Common myeloid progenitor, CD34-positive (primary cell): Measurements from ENCODE around the gene CLMP.

Source experiments
- CTCF ChIA-PET: fragments of 350-600 bp; sonication (Branson Sonifier 250); formaldehyde crosslinking; loops from one replicate; lab custom pipeline; 2021; ENCODE audit warnings: antibody characterized with exemption; lab: Charles Lee
- POLR2A ChIA-PET: fragments of 350-600 bp; sonication (Branson Sonifier 250); formaldehyde crosslinking; loops from one replicate; lab custom pipeline; 2021; ENCODE audit warnings: antibody characterized with exemption; lab: Charles Lee
- DNase-seq, 3 donors: peaks; one replicate each; pipeline versions ENCODE4 v3.0.0 to v3.0.0-alpha.2; 2013
- H3K27ac ChIP-seq, 2 experiments: 1 replicate in 1 of 2; 2 replicates in 1 of 2; pipeline ENCODE4 v1.7.0; 2013; ENCODE audit warnings: inconsistent platforms in 2 of 2, low read length in 2 of 2, mild to moderate bottlenecking in 2 of 2, low read depth in 1 of 2, moderate library complexity in 1 of 2; ENCODE audit not compliant: severe bottlenecking in 2 of 2, insufficient read depth in 1 of 2, poor library complexity in 1 of 2
- H3K27me3 ChIP-seq, 5 experiments: replicated peaks in 2 of 5; 1 replicate in 3 of 5; 2 replicates in 2 of 5; pipeline versions ENCODE4 v1.6.1 to v1.7.0; 2013; ENCODE audit warnings: low read length in 4 of 5, mild to moderate bottlenecking in 2 of 5, moderate library complexity in 2 of 5, inconsistent platforms in 1 of 5; ENCODE audit not compliant: insufficient read depth in 5 of 5, control insufficient read depth in 4 of 5
- H3K36me3 ChIP-seq, 4 experiments: 1 replicate in 2 of 4; 2 replicates in 2 of 4; pipeline versions ENCODE4 v1.6.1 to v1.7.0; 2013; ENCODE audit warnings: low read length in 3 of 4, control low read depth in 1 of 4, mild to moderate bottlenecking in 1 of 4; ENCODE audit not compliant: control insufficient read depth in 4 of 4, insufficient read depth in 4 of 4
- H3K4me1 ChIP-seq, 4 experiments: 1 replicate in 3 of 4; 2 replicates in 1 of 4; pipeline versions ENCODE4 v1.6.1 to v1.7.1; 2013; ENCODE audit warnings: low read length in 3 of 4, mild to moderate bottlenecking in 3 of 4, control low read depth in 1 of 4, inconsistent platforms in 1 of 4, moderate library complexity in 1 of 4; ENCODE audit not compliant: control insufficient read depth in 4 of 4, insufficient read depth in 4 of 4; ENCODE audit errors: control extremely low read depth in 1 of 4
- H3K4me3 ChIP-seq, 7 experiments: 1 replicate in 4 of 7; 2 replicates in 3 of 7; pipeline versions ENCODE4 v1.5.1 to v1.7.0; 2013; ENCODE audit warnings: mild to moderate bottlenecking in 7 of 7, low read length in 6 of 7, moderate library complexity in 6 of 7, inconsistent platforms in 2 of 7, low read depth in 2 of 7, control low read depth in 1 of 7; ENCODE audit not compliant: insufficient read depth in 4 of 7, control insufficient read depth in 1 of 7; ENCODE audit errors: extremely low read depth in 1 of 7
- H3K9me3 ChIP-seq, 5 experiments: 1 replicate in 4 of 5; 2 replicates in 1 of 5; pipeline versions ENCODE4 v1.6.1 to v1.7.1; 2013; ENCODE audit warnings: low read length in 4 of 5, mild to moderate bottlenecking in 2 of 5, inconsistent platforms in 1 of 5, low read depth in 1 of 5, moderate library complexity in 1 of 5; ENCODE audit not compliant: control insufficient read depth in 4 of 5, insufficient read depth in 2 of 5; ENCODE audit errors: control extremely low read depth in 1 of 5
- WGBS: methylation state at CpG from one replicate; pipeline ENCODE4 v1.1.5; 2013; ENCODE audit not compliant: insufficient coverage; 5-methylcytosine and 5-hydroxymethylcytosine counted together

Gene CLMP

GRCh38 chr11:123107945-123108495 lies 87.0 kb downstream of the CLMP start:
- Histone ChIP-seq H3K4me3 (no peak overlapping the region), H3K36me3 (no peaks in the 10 kb centered on the region), H3K4me1 (no peaks in the 10 kb centered on the region), H3K9me3 (no peaks in the 10 kb centered on the region), H3K27me3 (no peaks in the 10 kb centered on the region), H3K27ac (no peak overlapping the region)
- ChIA-PET POLR2A (interaction anchor here (0.9 kb wide), 1 partner anchor 22 kb away, joined by 4 read pairs; no protein-coding TSS in a partner anchor), CTCF (interaction anchor here (1.3 to 6.1 kb wide), 5 partner anchors 8 to 137 kb away, joined by 3 to 119 read pairs (median 4); partner anchors contain the start of gene CLMP)
- 100% methylated on average over 1 of the region's 4 CpGs for WGBS
- DNase-seq: no peak

- DNase-seq: no peak
- Histone ChIP-seq H3K27ac (no peak overlapping the region), H3K9me3 (no peaks in the 10 kb centered on the region), H3K4me1 (no peaks in the 10 kb centered on the region), H3K4me3 (no peak overlapping the region), H3K36me3 (no peaks in the 10 kb centered on the region), H3K27me3 (peaks cover 0 to under 1% (median 0%) of the 10 kb centered on the region in 5 experiments)
- ChIA-PET POLR2A (no interaction called here), CTCF (interaction anchor here (1.0 to 8.3 kb wide), 3 partner anchors 11 to 141 kb away, joined by 3 to 66 read pairs (median 4); no protein-coding TSS in a partner anchor)
- WGBS: 100% methylated on average over 3 of the region's 3 CpGs
Observed at GRCh38 chr11:123104697-123105096, 90.4 kb downstream of the CLMP start.

GRCh38 chr11:123103326-123103980 lies 91.6 kb downstream of the CLMP start:
- Histone ChIP-seq H3K4me1 (no peaks in the 10 kb centered on the region), H3K9me3 (no peaks in the 10 kb centered on the region), H3K27ac (no peak overlapping the region), H3K4me3 (no peak overlapping the region), H3K36me3 (no peaks in the 10 kb centered on the region), H3K27me3 (peaks cover 0 to 2% (median 0%) of the 10 kb centered on the region in 5 experiments)
- WGBS: 46% methylated on average over 4 of the region's 8 CpGs
- POLR2A ChIA-PET: no interaction called here
- DNase-seq: peak; percentile 53 to 79 (median 73)
- CTCF ChIA-PET: interaction anchor here (0.7 to 8.3 kb wide), 24 partner anchors 8 to 608 kb away, joined by 3 to 66 read pairs (median 4); partner anchors contain the start of gene HSPA8

- WGBS: 75% methylated on average over 5 of the region's 7 CpGs
- CTCF ChIA-PET: interaction anchor here (1.4 to 8.3 kb wide), 4 partner anchors 8 to 145 kb away, joined by 3 to 66 read pairs (median 4); no protein-coding TSS in a partner anchor
- H3K9me3 ChIP-seq: no peaks in the 10 kb centered on the region
- no peak overlapping the region for H3K27ac ChIP-seq
- peaks cover 0 to 2% (median 0%) of the 10 kb centered on the region in 5 experiments for H3K27me3 ChIP-seq
- no peaks in the 10 kb centered on the region for H3K36me3 ChIP-seq
- DNase-seq: no peak
- no peaks in the 10 kb centered on the region for H3K4me1 ChIP-seq
- POLR2A ChIA-PET: interaction anchor here (0.6 kb wide), 1 partner anchor 22 kb away, joined by 5 read pairs; no protein-coding TSS in a partner anchor
- H3K4me3 ChIP-seq: no peak overlapping the region
Observed at GRCh38 chr11:123100379-123101085, 94.5 kb downstream of the CLMP start.

- DNase-seq: no peak
- no peak overlapping the region for H3K4me3 ChIP-seq
- H3K27ac ChIP-seq: no peak overlapping the region
- ChIA-PET CTCF (interaction anchor here (0.9 to 8.3 kb wide), 4 partner anchors 9 to 147 kb away, joined by 3 to 66 read pairs (median 3); no protein-coding TSS in a partner anchor), POLR2A (no interaction called here)
- H3K27me3 ChIP-seq: peaks cover 0 to 2% (median 0%) of the 10 kb centered on the region in 5 experiments
- no peaks in the 10 kb centered on the region for H3K36me3 ChIP-seq
- H3K9me3 ChIP-seq: no peaks in the 10 kb centered on the region
- 98% methylated on average over 3 of the region's 3 CpGs for WGBS
- no peaks in the 10 kb centered on the region for H3K4me1 ChIP-seq
Observed at GRCh38 chr11:123098990-123099389, 96.1 kb downstream of the CLMP start.

GRCh38 chr11:123093739-123094138 lies 101.3 kb downstream of the CLMP start:
- POLR2A ChIA-PET: no interaction called here
- Histone ChIP-seq H3K36me3 (no peaks in the 10 kb centered on the region), H3K4me3 (no peak overlapping the region), H3K27ac (no peak overlapping the region), H3K27me3 (no peaks in the 10 kb centered on the region), H3K4me1 (no peaks in the 10 kb centered on the region), H3K9me3 (no peaks in the 10 kb centered on the region)
- WGBS: no CpG with 5 or more reads among the region's 3 CpGs
- DNase-seq: no peak
- CTCF ChIA-PET: interaction anchor here (1.0 kb wide), 1 partner anchor 10 kb away, joined by 5 read pairs; no protein-coding TSS in a partner anchor
